Measurements from ENCODE around the gene WDR33.

GRCh38 chr2:127683757-127684156 is 127.2 kb downstream of the WDR33 start:
- TF ChIP-seq POLR2A (IDR thresholded peaks at IDR 0.05; ENCODE audit: low read length) (no peak), GATA1 (IDR thresholded peaks at IDR 0.05; ENCODE audit: low read depth, low read length) (no peak)

Measured in erythroblast (primary cell).